K562 (cell line): ENCODE measurements around the gene CRABP2. TPM values are rescaled to one million over a fixed set of nuclear protein-coding genes. Genes with fewer than 3 reads are reported as not detected.

Experiments used
- ARNT ChIP-seq, 2 experiments: fragments of 450-650 bp; IDR thresholded peaks; 2 replicates each; pipeline ENCODE4 v1.6.1; 2016; ENCODE audit warnings: mild to moderate bottlenecking in 1 of 2
- BRF1 ChIP-seq: IDR thresholded peaks from 3 replicates; pipeline ENCODE4 v1.6.1; 2011; ENCODE audit warnings: borderline replicate concordance, mild to moderate bottlenecking; ENCODE audit not compliant: insufficient read length; ENCODE audit errors: extremely low read depth
- CXXC5 ChIP-seq: fragments of 250-450 bp; sonication (Bioruptor Pico); IDR thresholded peaks from 2 replicates; pipeline ENCODE4 v1.8.0; 2022; ENCODE audit warnings: inconsistent platforms, mild to moderate bottlenecking, moderate library complexity
- ELF2 ChIP-seq: fragments of 250-450 bp; sonication (Bioruptor Pico); IDR thresholded peaks from 2 replicates; pipeline ENCODE4 v1.5.0; 2021; ENCODE audit warnings: mild to moderate bottlenecking
- ETV1 ChIP-seq: fragments of 450-650 bp; conservative IDR thresholded peaks from 2 replicates; pipeline ENCODE4 v1.6.1; 2016; ENCODE audit warnings: missing genetic modification characterization, control low read depth, low read depth, missing compliant biosample characterization
- NRF1 ChIP-seq, 2 experiments: fragments of 450-650 bp; IDR thresholded peaks in 1 of 2; conservative IDR thresholded peaks in 1 of 2; 2 replicates each; pipeline ENCODE4 v1.6.1; 2014; ENCODE audit warnings: mild to moderate bottlenecking in 2 of 2
- RBM14 ChIP-seq: fragments of 200-400 bp; formaldehyde crosslinking; IDR thresholded peaks from 2 replicates; pipeline ENCODE4 v1.6.1; 2018; ENCODE audit warnings: low read depth, mild to moderate bottlenecking, low read length, moderate library complexity, borderline replicate concordance; ENCODE audit not compliant: insufficient read depth
- SP1 ChIP-seq: sonication (generic); formaldehyde crosslinking; IDR thresholded peaks from 2 replicates; pipeline ENCODE4 v1.8.1; 2022; ENCODE audit warnings: mild to moderate bottlenecking, missing genetic modification reagents
- TAL1 ChIP-seq: fragments of 450-650 bp; IDR thresholded peaks from 2 replicates; pipeline ENCODE4 v1.6.1; 2016; ENCODE audit warnings: mild to moderate bottlenecking
- ZBTB1 ChIP-seq: sonication (generic); formaldehyde crosslinking; IDR thresholded peaks from 2 replicates; pipeline ENCODE4 v1.8.1; 2023; ENCODE audit warnings: missing genetic modification reagents, low read depth, mild to moderate bottlenecking, borderline replicate concordance
- ZNF184 ChIP-seq: sonication (generic); formaldehyde crosslinking; IDR thresholded peaks from 2 replicates; pipeline ENCODE4 v1.5.0; 2020; ENCODE audit warnings: missing genetic modification reagents
- polyA plus RNA-seq, 8 experiments: library from polyadenylated mRNA; depleted of rRNA in 4 of 8; stranded (reverse) in 5 of 8; unstranded in 3 of 8; fragments of >200 nt; fragmentation: Nextera tagmentation in 2 of 8; fragmentation: Illumina TruSeq in 1 of 8; extraction: Ambion mirVana in 2 of 8; extraction: Trizol in 1 of 8; gene quantifications; 2 replicates each; pipeline versions ENCODE4 v1.2.1 to v1.2.3, GENCODE V29; 2011 to 2014; ENCODE audit warnings: inconsistent platforms in 1 of 8, missing spikeins in 1 of 8
- total RNA-seq, 7 experiments: library from RNA; depleted of rRNA in 6 of 7; stranded (reverse); fragments of >200 nt in 6 of 7; fragmentation: Illumina TruSeq in 2 of 7; extraction: Trizol in 2 of 7; gene quantifications; 2 replicates each; pipeline versions ENCODE4 v1.2.1 to v1.2.3, GENCODE V29; 2011 to 2021; ENCODE audit warnings: low replicate concordance in 1 of 7
- TF ChIP-seq, protein P1 (sequence below): fragments of 200-600 bp; sonication (generic); IDR thresholded peaks from one replicate; pipeline ENCODE4 v1.6.1; 2012; ENCODE audit warnings: mild to moderate bottlenecking, low read depth, low read length, inconsistent platforms
- TF ChIP-seq, protein P2 (sequence below): fragments of 450-650 bp; IDR thresholded peaks from 2 replicates; pipeline ENCODE4 v1.6.1; 2016; ENCODE audit warnings: missing biosample characterization, missing genetic modification characterization
- TF ChIP-seq, protein P3 (sequence below): conservative IDR thresholded peaks from 2 replicates; pipeline ENCODE4 v1.6.1; 2011; ENCODE audit warnings: low read depth, mild to moderate bottlenecking, low read length; ENCODE audit not compliant: control insufficient read depth

CRABP2 gene
- total and polyA plus RNA-seq, 9 of the 15 experiments (the other 6 are each of a cell fraction or from before 2014, with no cell fraction given): 0.30 to 2.5 (median 0.82) TPM

DNA sequence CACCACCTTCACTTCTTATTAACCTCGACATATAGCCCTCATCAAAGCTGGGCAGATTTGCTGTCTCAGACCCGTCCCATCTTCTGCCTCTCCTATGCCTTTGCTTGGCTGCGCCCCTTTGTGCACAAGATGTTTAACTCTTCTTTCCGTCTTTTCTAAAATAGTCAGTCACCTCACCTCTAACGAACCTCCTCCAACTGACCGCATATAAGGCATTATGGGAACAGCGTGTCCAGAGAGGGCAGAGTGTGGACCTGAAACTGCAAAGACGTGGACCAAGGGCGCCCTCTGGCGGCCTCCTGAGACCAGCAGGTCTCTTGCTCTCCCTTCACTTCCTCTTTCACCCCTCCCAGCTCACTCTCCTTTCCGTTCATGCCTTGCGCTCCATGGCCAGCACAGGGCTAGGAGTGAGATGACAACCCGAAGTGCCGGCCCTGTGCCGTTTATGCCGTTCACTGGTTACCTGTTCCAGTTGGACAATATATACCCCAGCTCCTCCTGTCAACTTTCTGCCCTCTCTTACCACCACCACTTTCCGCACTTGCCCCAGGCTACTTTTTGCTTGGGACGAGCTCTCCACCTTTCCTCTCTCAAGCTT, 20.4 kb upstream of the CRABP2 start (continued):
- TF ChIP-seq ZBTB1 (CRISPR knock-in tag) (no peak), ARNT (IDR thresholded peaks at IDR 0.05) (0 out of 4 replicates have a peak, but pooled peaks have one; percentile 20 to 64), ZNF184 (CRISPR knock-in tag) (no peak), ELF2 (CRISPR knock-in tag) (peak; percentile 64), SP1 (CRISPR knock-in tag) (peak; percentile 75), ETV1 (tag) (peak; percentile 90), RBM14 (no peak), BRF1 (no peak), CXXC5 (CRISPR knock-in tag) (peak; percentile 47), TAL1 (no peak), NRF1 (conservative IDR thresholded peaks at IDR 0.05 in 1 of 2, IDR thresholded peaks at IDR 0.05 in 1 of 2) (peak; percentile 25 to 49; a peak in 3 of 4 replicates)
- TF ChIP-seq, protein P1, sequence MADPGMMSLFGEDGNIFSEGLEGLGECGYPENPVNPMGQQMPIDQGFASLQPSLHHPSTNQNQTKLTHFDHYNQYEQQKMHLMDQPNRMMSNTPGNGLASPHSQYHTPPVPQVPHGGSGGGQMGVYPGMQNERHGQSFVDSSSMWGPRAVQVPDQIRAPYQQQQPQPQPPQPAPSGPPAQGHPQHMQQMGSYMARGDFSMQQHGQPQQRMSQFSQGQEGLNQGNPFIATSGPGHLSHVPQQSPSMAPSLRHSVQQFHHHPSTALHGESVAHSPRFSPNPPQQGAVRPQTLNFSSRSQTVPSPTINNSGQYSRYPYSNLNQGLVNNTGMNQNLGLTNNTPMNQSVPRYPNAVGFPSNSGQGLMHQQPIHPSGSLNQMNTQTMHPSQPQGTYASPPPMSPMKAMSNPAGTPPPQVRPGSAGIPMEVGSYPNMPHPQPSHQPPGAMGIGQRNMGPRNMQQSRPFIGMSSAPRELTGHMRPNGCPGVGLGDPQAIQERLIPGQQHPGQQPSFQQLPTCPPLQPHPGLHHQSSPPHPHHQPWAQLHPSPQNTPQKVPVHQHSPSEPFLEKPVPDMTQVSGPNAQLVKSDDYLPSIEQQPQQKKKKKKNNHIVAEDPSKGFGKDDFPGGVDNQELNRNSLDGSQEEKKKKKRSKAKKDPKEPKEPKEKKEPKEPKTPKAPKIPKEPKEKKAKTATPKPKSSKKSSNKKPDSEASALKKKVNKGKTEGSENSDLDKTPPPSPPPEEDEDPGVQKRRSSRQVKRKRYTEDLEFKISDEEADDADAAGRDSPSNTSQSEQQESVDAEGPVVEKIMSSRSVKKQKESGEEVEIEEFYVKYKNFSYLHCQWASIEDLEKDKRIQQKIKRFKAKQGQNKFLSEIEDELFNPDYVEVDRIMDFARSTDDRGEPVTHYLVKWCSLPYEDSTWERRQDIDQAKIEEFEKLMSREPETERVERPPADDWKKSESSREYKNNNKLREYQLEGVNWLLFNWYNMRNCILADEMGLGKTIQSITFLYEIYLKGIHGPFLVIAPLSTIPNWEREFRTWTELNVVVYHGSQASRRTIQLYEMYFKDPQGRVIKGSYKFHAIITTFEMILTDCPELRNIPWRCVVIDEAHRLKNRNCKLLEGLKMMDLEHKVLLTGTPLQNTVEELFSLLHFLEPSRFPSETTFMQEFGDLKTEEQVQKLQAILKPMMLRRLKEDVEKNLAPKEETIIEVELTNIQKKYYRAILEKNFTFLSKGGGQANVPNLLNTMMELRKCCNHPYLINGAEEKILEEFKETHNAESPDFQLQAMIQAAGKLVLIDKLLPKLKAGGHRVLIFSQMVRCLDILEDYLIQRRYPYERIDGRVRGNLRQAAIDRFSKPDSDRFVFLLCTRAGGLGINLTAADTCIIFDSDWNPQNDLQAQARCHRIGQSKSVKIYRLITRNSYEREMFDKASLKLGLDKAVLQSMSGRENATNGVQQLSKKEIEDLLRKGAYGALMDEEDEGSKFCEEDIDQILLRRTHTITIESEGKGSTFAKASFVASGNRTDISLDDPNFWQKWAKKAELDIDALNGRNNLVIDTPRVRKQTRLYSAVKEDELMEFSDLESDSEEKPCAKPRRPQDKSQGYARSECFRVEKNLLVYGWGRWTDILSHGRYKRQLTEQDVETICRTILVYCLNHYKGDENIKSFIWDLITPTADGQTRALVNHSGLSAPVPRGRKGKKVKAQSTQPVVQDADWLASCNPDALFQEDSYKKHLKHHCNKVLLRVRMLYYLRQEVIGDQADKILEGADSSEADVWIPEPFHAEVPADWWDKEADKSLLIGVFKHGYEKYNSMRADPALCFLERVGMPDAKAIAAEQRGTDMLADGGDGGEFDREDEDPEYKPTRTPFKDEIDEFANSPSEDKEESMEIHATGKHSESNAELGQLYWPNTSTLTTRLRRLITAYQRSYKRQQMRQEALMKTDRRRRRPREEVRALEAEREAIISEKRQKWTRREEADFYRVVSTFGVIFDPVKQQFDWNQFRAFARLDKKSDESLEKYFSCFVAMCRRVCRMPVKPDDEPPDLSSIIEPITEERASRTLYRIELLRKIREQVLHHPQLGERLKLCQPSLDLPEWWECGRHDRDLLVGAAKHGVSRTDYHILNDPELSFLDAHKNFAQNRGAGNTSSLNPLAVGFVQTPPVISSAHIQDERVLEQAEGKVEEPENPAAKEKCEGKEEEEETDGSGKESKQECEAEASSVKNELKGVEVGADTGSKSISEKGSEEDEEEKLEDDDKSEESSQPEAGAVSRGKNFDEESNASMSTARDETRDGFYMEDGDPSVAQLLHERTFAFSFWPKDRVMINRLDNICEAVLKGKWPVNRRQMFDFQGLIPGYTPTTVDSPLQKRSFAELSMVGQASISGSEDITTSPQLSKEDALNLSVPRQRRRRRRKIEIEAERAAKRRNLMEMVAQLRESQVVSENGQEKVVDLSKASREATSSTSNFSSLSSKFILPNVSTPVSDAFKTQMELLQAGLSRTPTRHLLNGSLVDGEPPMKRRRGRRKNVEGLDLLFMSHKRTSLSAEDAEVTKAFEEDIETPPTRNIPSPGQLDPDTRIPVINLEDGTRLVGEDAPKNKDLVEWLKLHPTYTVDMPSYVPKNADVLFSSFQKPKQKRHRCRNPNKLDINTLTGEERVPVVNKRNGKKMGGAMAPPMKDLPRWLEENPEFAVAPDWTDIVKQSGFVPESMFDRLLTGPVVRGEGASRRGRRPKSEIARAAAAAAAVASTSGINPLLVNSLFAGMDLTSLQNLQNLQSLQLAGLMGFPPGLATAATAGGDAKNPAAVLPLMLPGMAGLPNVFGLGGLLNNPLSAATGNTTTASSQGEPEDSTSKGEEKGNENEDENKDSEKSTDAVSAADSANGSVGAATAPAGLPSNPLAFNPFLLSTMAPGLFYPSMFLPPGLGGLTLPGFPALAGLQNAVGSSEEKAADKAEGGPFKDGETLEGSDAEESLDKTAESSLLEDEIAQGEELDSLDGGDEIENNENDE: no peak
- TF ChIP-seq, protein P2, sequence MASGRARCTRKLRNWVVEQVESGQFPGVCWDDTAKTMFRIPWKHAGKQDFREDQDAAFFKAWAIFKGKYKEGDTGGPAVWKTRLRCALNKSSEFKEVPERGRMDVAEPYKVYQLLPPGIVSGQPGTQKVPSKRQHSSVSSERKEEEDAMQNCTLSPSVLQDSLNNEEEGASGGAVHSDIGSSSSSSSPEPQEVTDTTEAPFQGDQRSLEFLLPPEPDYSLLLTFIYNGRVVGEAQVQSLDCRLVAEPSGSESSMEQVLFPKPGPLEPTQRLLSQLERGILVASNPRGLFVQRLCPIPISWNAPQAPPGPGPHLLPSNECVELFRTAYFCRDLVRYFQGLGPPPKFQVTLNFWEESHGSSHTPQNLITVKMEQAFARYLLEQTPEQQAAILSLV (tag): no peak
- TF ChIP-seq, protein P3, sequence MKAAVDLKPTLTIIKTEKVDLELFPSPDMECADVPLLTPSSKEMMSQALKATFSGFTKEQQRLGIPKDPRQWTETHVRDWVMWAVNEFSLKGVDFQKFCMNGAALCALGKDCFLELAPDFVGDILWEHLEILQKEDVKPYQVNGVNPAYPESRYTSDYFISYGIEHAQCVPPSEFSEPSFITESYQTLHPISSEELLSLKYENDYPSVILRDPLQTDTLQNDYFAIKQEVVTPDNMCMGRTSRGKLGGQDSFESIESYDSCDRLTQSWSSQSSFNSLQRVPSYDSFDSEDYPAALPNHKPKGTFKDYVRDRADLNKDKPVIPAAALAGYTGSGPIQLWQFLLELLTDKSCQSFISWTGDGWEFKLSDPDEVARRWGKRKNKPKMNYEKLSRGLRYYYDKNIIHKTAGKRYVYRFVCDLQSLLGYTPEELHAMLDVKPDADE: peak; percentile 67; the same call in 1 of the 2 replicates
